Fibroblast of lung (primary cell): Measurements from ENCODE around the gene ERP44. TPM values are rescaled to one million over a fixed set of nuclear protein-coding genes. Genes with fewer than 3 reads are reported as not detected.
"Not testable (repeated sequence)": the region's sequence is repeated elsewhere in the genome, so short reads cannot be mapped to it uniquely, and the experiment has no call there.

Experiments
- DNase-seq, 2 donors: peaks; one replicate each; pipeline versions ENCODE4 v3.0.0 to v3.0.0-alpha.2; 2010; ENCODE audit warnings: low read depth in 2 of 2
- H2AFZ ChIP-seq: 2 replicates; pipeline ENCODE4 v1.5.1; 2012; ENCODE audit warnings: low read length, control low read depth, inconsistent platforms
- H3K27ac ChIP-seq: 2 replicates; pipeline ENCODE4 v1.5.1; 2011; ENCODE audit warnings: low read length, control low read depth; ENCODE audit not compliant: insufficient read depth
- H3K27me3 ChIP-seq: 2 replicates; pipeline ENCODE4 v1.5.1; 2011; ENCODE audit warnings: mild to moderate bottlenecking, low read length; ENCODE audit not compliant: control insufficient read depth, insufficient read depth
- H3K36me3 ChIP-seq: 2 replicates; pipeline ENCODE4 v1.5.1; 2011; ENCODE audit warnings: low read length; ENCODE audit not compliant: control insufficient read depth, insufficient read depth
- H3K4me1 ChIP-seq: 2 replicates; pipeline ENCODE4 v1.5.1; 2011; ENCODE audit warnings: low read length; ENCODE audit not compliant: control insufficient read depth, insufficient read depth; ENCODE audit errors: extremely low read depth
- H3K4me2 ChIP-seq: 2 replicates; pipeline ENCODE4 v1.5.1; 2011; ENCODE audit warnings: low read length, control low read depth; ENCODE audit not compliant: insufficient read depth; ENCODE audit errors: extremely low read depth
- H3K4me3 ChIP-seq, 4 experiments: fragments of 200-600 bp in 1 of 4; sonication (generic) in 1 of 4; replicated peaks in 1 of 4; 2 replicates each; pipeline ENCODE4 v1.5.1; 2011 to 2016; ENCODE audit warnings: low read length in 4 of 4, low read depth in 3 of 4, mild to moderate bottlenecking in 3 of 4, control low read depth in 2 of 4, inconsistent platforms in 1 of 4, mixed read lengths in 1 of 4; ENCODE audit not compliant: insufficient read depth in 1 of 4; ENCODE audit errors: control extremely low read depth in 1 of 4
- H3K79me2 ChIP-seq: 2 replicates; pipeline ENCODE4 v1.5.1; 2012; ENCODE audit warnings: mild to moderate bottlenecking, low read length, inconsistent platforms; ENCODE audit not compliant: control insufficient read depth, insufficient read depth
- H3K9ac ChIP-seq: 2 replicates; pipeline ENCODE4 v1.5.1; 2011; ENCODE audit warnings: mild to moderate bottlenecking, low read length, control low read depth; ENCODE audit not compliant: insufficient read depth
- H3K9me3 ChIP-seq: 2 replicates; pipeline ENCODE4 v1.5.1; 2012; ENCODE audit warnings: low read depth, low read length; ENCODE audit not compliant: control insufficient read depth, insufficient read depth
- H4K20me1 ChIP-seq: 2 replicates; pipeline ENCODE4 v1.5.1; 2011; ENCODE audit warnings: low read length; ENCODE audit not compliant: control insufficient read depth, insufficient read depth; ENCODE audit errors: extremely low read depth
- EZH2 ChIP-seq: IDR thresholded peaks from 2 replicates; pipeline ENCODE4 v1.5.1; 2012; ENCODE audit warnings: low read length, control low read depth, mild to moderate bottlenecking; ENCODE audit errors: missing control alignments
- polyA plus RNA-seq, 2 donors: library from polyadenylated mRNA; depleted of rRNA in 1 of 2; stranded (reverse) in 1 of 2; unstranded in 1 of 2; fragments of >200 nt; gene quantifications; 2 replicates each; pipeline ENCODE4 v1.2.1, GENCODE V29; 2011 to 2012; ENCODE audit warnings: missing spikeins in 1 of 2
- total RNA-seq: library from RNA; depleted of rRNA; stranded (reverse); fragments of >200 nt; gene quantifications from 2 replicates; pipeline ENCODE4 v1.2.1, GENCODE V29; 2014
- TF ChIP-seq, protein P1 (sequence below), 2 donors: IDR thresholded peaks in 1 of 2; conservative IDR thresholded peaks in 1 of 2; 1 replicate in 1 of 2; 2 replicates in 1 of 2; pipeline ENCODE4 v1.5.1; 2011 to 2012; ENCODE audit warnings: low read length in 2 of 2, control low read depth in 1 of 2, inconsistent platforms in 1 of 2, low read depth in 1 of 2, mild to moderate bottlenecking in 1 of 2

Gene ERP44
- total and polyA plus RNA-seq, 2 donors (not counting 1 experiment from before 2014, with no cell fraction given) = 8.6 to 24.0 TPM

DNA sequence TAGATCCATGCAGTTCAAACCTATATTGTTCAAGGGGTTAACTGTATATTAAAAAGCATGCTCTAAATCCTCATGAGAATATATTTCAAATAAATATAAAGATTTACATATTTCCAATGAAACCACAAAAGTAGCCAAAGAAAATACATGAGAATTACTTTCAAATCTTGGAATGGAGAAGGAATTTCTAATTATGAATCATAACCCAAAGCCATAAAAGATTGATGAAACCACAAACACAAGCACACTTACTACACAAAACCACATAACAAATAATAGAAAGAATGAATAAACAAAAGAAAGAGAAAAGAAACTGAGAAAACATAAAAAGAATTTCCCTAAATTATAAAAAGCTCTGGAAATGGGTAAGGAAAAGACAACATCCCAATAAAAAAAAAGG, 16.0 kb downstream of the ERP44 start:
- H3K79me2 ChIP-seq = peaks cover 23% of the 10 kb centered on the region
- H3K4me2 ChIP-seq = peak overlapping the region; percentile 20
- H3K36me3 ChIP-seq = no peaks in the 10 kb centered on the region
- H3K4me1 ChIP-seq = peaks cover 6% of the 10 kb centered on the region
- TF ChIP-seq EZH2 = no peak
- TF ChIP-seq, protein P1, sequence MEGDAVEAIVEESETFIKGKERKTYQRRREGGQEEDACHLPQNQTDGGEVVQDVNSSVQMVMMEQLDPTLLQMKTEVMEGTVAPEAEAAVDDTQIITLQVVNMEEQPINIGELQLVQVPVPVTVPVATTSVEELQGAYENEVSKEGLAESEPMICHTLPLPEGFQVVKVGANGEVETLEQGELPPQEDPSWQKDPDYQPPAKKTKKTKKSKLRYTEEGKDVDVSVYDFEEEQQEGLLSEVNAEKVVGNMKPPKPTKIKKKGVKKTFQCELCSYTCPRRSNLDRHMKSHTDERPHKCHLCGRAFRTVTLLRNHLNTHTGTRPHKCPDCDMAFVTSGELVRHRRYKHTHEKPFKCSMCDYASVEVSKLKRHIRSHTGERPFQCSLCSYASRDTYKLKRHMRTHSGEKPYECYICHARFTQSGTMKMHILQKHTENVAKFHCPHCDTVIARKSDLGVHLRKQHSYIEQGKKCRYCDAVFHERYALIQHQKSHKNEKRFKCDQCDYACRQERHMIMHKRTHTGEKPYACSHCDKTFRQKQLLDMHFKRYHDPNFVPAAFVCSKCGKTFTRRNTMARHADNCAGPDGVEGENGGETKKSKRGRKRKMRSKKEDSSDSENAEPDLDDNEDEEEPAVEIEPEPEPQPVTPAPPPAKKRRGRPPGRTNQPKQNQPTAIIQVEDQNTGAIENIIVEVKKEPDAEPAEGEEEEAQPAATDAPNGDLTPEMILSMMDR (conservative IDR thresholded peaks at IDR 0.05 in 1 of 2, IDR thresholded peaks at IDR 0.05 in 1 of 2; ENCODE audit: low read depth in 1 of 2, low read length in 2 of 2) = no peak
- H3K9ac ChIP-seq = no peak overlapping the region
- H4K20me1 ChIP-seq = peaks cover 2% of the 10 kb centered on the region
- no peak overlapping the region for H3K4me3 ChIP-seq
- H2AFZ ChIP-seq = no peak overlapping the region
- H3K9me3 ChIP-seq = no peaks in the 10 kb centered on the region
- DNase-seq = peak; percentile 68 to 78
- H3K27ac ChIP-seq = no peak overlapping the region
- H3K27me3 ChIP-seq = no peaks in the 10 kb centered on the region

DNA sequence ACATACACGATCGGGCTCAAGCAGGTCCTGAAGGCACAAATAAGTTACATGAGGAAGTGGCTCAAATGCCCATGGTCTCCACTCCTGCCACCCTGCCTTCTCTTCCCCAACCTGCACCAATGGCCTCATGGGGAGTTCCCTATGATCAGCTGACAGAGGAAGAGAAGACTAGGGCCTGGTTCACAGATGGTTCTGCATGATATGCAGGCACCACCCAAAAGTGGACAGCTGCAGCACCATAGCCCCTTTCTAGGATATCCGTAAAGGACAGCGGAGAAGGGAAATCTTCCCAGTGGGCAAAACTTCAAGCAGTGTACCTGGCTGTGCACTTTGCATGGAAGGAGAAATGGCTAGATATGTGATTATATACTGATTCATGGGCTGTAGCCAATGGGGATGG, 22.5 kb downstream of the ERP44 start:
- H3K27me3 ChIP-seq, H3K27ac ChIP-seq, H3K4me2 ChIP-seq, H3K4me3 ChIP-seq, H4K20me1 ChIP-seq, H3K9me3 ChIP-seq, H3K4me1 ChIP-seq, H3K36me3 ChIP-seq, H3K79me2 ChIP-seq, H2AFZ ChIP-seq, H3K9ac ChIP-seq, DNase-seq: not testable (repeated sequence)

DNA sequence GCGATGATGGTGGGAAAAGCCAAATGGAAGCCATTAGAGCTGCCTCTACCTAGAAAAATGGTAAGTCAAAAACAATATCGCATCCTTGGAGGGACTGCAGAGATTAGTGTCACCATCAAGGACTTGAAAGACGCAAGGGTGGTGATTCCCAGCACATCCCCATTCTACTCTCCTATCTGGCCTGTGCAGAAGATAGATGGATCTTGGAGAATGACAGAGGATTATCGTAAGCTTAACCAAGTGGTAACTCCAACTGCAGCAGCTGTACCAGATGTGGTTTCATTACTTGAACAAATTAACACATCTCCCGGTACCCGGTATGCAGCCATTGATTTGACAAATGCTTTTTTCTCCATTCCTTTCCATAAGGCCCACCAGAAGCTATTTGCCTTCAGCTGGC, 23.8 kb downstream of the ERP44 start:
- Histone ChIP-seq H3K9me3 (no peaks in the 10 kb centered on the region), H3K79me2 (no peaks in the 10 kb centered on the region)
- DNase-seq = no peak

More for the DNA sequence above, 23.8 kb downstream of the ERP44 start:
- no peak overlapping the region for H2AFZ ChIP-seq
- no peak for TF ChIP-seq EZH2
- TF ChIP-seq, protein P1 (conservative IDR thresholded peaks at IDR 0.05 in 1 of 2, IDR thresholded peaks at IDR 0.05 in 1 of 2; ENCODE audit: low read depth in 1 of 2, low read length in 2 of 2) = no peak
- H3K4me3 ChIP-seq = no peak overlapping the region
- H3K9ac ChIP-seq = no peak overlapping the region
- no peak overlapping the region for H3K4me2 ChIP-seq
- no peaks in the 10 kb centered on the region for H3K27me3 ChIP-seq
- no peaks in the 10 kb centered on the region for H3K4me1 ChIP-seq
- no peaks in the 10 kb centered on the region for H4K20me1 ChIP-seq
- no peak overlapping the region for H3K27ac ChIP-seq
- no peaks in the 10 kb centered on the region for H3K36me3 ChIP-seq
